Activated naive CD8-positive, alpha-beta T cell treated with anti-CD3 and anti-CD28 coated beads, Interleukin-2, amount 10 ng/mL, durations not matched to agents 7 days and 5 days (primary cell): Measurements from ENCODE around the gene ZFP57. TPM values are rescaled to one million over a fixed set of nuclear protein-coding genes. Genes with fewer than 3 reads are reported as not detected.

Source experiments
- ATAC-seq: fragments of 150-1000 bp; cut with Tn5 transposase; one replicate; pipeline ENCODE4 v1.10.0; 2021; ENCODE audit warnings: low read depth, moderate library complexity
- POLR2A ChIA-PET: fragments of 350-600 bp; sonication (Branson Sonifier 250); formaldehyde crosslinking; loops from one replicate; lab custom pipeline; 2021; ENCODE audit warnings: antibody characterized with exemption; lab: Charles Lee
- DNase-seq: peaks from one replicate; pipeline ENCODE4 v3.0.0; 2021
- H3K27ac Mint-ChIP-seq: one replicate; pipeline ENCODE4 v1.8.0; 2022; ENCODE audit warnings: mild to moderate bottlenecking, mixed read lengths
- H3K27me3 Mint-ChIP-seq: one replicate; pipeline ENCODE4 v1.8.0; 2022; ENCODE audit warnings: mild to moderate bottlenecking, moderate library complexity, mixed read lengths
- H3K36me3 Mint-ChIP-seq: one replicate; pipeline ENCODE4 v1.8.0; 2021; ENCODE audit warnings: mild to moderate bottlenecking, mixed read lengths
- H3K4me1 Mint-ChIP-seq: one replicate; pipeline ENCODE4 v1.8.0; 2021; ENCODE audit warnings: mixed read lengths
- H3K4me3 Mint-ChIP-seq: one replicate; pipeline ENCODE4 v1.8.0; 2022; ENCODE audit warnings: mild to moderate bottlenecking, moderate library complexity, mixed read lengths
- H3K9me3 Mint-ChIP-seq: one replicate; pipeline ENCODE4 v1.8.0; 2021; ENCODE audit warnings: mixed read lengths
- total RNA-seq, 2 experiments: library from RNA; stranded (reverse); gene quantifications; one replicate each; pipeline ENCODE4 v1.2.3, GENCODE V29; 2021

Gene ZFP57
- total RNA-seq, 2 experiments from 2014 or later: 12.3 to 13.5 TPM

DNA sequence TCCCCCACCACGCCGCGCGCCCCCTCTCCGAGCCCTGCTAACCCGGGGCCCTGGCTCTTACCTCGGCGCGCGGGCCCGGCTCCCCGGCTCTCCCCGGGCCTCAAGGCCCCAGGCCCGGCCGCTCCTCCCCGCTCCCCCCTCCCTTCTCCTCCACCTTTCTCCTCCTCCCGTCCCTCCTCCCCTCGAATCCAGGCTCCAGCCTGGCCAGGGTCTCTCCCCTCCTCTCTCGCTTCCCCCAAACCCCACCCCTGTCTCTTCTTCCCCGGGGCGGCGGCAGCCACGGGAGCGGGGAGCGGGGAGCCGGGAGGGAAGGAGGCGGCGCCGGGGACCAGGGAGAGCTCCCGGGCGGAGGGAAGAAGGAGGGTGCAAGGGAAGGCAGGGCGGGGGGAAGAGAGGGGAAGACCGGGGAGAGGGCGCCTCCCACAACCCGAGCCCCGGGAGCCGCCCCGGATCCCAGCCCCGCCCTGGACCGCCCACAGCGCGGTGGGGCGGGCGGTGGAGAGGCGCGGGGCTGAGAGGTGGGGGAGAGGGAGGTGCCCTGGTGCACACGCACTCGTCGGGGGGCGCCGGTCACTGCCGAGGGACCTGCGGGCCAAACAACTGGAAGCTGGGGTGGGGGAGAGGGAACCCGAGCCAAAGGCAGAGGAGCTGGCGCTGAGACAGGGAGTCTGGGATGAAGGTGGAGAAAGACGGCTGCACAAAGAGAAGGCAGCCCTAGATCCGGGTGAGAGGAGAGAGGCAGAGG is 48.0 kb downstream of the ZFP57 start, which contains the start of gene GABBR1:
GABBR1 (minus strand) TSS at position 395 of the 745 bp plus-strand sequence. CDS start 798 bp downstream, outside the sequence.
- H3K36me3 Mint-ChIP-seq: peaks cover 3% of the 10 kb centered on the region
- ATAC-seq (peak; percentile 74), DNase-seq (peak; percentile 78)
- H3K4me1 Mint-ChIP-seq: peaks cover 30% of the 10 kb centered on the region
- peak within 1 kb of the TSS; percentile 85 for H3K4me3 Mint-ChIP-seq
- H3K27me3 Mint-ChIP-seq: peaks cover 45% of the 10 kb centered on the region
- peak within 1 kb of the TSS; percentile 31 for H3K27ac Mint-ChIP-seq
- H3K9me3 Mint-ChIP-seq: no peaks in the 10 kb centered on the region
- POLR2A ChIA-PET: interaction anchor here (0.9 kb wide), 1 partner anchor 17 kb away, joined by 3 read pairs; no protein-coding TSS in a partner anchor

DNA sequence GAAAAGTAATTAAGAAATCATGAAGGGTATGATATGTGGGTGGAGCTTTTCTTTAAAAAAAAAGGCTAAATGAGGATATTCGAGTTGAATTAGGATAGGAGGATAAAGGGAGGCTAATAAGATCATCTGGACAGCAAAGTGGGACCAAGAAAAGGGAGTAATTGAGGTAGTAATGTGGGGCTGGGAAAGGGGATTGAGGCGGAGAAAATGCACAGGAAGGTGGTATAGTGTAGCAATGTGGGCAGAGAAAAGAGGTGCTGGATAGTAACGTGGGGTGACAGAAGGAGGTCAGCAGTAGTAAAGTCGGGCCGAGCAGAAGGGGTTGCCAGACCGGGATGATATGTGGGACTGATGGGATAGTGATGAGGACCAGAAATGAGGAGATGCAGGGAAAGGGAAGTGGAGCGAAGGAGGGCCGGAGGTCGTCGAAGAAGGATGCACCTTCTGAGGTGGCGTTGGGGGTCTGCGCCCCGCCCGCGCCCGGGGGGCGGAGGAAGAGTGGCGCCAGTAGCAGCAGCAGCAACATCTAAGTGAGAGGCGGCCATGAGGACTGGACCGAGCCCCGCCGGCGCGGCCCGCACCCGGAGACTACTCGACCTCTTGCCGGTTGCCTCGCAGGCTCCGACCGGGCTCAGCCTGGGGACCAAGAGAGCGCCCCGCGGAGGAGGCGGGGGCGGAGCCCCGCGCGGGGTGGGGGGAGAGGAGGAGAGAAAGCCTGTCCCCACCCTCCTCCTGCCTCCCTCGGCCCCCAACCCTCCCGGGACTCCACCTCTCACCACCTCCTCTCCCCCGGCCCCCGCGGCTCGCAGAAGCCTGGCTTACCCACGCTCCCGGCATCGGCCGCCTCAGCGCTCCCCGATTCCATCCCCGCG is 48.9 kb downstream of the ZFP57 start:
- DNase-seq: peak; percentile 62
- Mint-ChIP-seq H3K27me3 (peaks cover 46% of the 10 kb centered on the region), H3K4me3 (peak overlapping the region; percentile 85), H3K4me1 (peaks cover 30% of the 10 kb centered on the region), H3K36me3 (peaks cover 3% of the 10 kb centered on the region), H3K9me3 (no peaks in the 10 kb centered on the region), H3K27ac (peak overlapping the region; percentile 31)
- POLR2A ChIA-PET: no interaction called here
- peak; percentile 48 for ATAC-seq

DNA sequence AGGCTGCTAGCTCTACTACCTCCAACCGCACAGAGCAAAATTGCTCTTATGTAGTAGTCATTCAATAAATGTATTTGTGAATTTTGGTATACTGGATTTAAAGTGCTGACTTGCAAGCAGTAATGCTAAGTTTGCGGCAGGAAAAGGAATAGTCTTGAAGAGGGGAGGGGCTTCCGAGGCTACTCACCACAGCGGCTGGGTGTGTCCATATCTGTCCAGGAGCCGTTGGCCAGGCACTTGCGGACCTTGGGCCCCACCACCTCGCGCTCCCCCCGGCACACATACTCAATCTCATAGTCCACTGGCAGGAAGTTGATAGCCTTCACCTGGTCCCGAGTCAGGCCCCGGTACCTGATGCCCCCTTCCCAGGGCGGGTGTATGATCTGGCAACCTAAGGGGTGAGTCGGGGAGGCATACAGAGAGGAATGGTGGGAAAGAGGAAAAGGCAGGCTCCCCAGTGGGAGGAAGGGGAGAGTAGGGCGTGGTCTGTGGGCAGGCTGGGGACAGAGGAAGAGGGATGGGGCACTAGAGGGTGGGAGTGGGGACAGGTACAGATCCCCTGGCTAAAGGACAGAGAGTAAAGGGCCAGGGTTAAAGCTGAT is 49.6 kb downstream of the ZFP57 start:
- DNase-seq (no peak), ATAC-seq (no peak)
- H3K36me3 Mint-ChIP-seq: peaks cover 3% of the 10 kb centered on the region
- H3K4me1 Mint-ChIP-seq: peaks cover 30% of the 10 kb centered on the region
- peak overlapping the region; percentile 5 for H3K27ac Mint-ChIP-seq
- peak overlapping the region; percentile 85 for H3K4me3 Mint-ChIP-seq
- POLR2A ChIA-PET: no interaction called here
- peaks cover 53% of the 10 kb centered on the region for H3K27me3 Mint-ChIP-seq
- no peaks in the 10 kb centered on the region for H3K9me3 Mint-ChIP-seq

DNA sequence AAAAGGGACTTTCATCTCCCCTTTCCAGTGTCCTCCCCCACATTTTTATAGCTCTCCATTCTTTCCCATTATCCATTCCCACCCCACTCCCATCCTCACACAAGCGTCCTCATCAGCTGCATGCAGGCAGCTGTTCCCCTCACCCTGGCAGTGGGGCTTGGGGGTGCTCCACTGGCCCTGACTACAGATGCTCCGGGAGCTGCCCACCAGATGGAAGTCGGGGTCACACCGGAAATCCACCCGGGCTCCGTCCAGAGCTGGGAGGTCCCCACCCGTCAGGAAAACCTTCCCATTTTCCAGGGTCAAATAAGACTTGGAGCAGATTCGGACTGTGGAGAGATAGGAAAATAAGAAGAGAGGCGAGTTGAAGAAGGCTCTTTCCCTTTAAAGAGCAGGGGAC is 50.6 kb downstream of the ZFP57 start:
- POLR2A ChIA-PET: interaction anchor here (1.1 kb wide), 1 partner anchor 9 kb away, joined by 3 read pairs; no protein-coding TSS in a partner anchor
- Mint-ChIP-seq H3K9me3 (no peaks in the 10 kb centered on the region), H3K4me1 (peaks cover 30% of the 10 kb centered on the region), H3K27me3 (peaks cover 57% of the 10 kb centered on the region), H3K4me3 (no peak overlapping the region), H3K36me3 (peaks cover 3% of the 10 kb centered on the region), H3K27ac (no peak overlapping the region)
- ATAC-seq: no peak
- DNase-seq: no peak

DNA sequence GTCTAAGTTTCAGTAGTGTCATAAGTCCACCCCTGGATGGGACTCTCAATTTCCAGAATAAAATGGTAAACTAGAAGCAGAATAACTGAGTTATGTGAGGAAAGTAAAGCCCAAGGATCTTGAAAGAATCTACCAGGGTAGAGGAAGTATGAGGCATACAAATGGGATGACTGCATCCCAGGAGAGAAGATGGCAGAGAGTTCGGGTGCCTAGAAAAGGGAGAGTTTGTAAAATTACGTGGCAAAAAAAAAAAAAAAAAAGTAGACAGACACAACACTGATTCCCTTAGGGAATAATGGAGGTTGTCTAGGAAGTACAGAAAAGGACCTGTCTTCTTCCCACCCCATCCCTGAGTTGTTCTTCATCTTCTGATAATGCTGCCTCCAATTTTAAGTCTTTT is 51.4 kb downstream of the ZFP57 start:
- no peak for DNase-seq
- peaks cover 30% of the 10 kb centered on the region for H3K4me1 Mint-ChIP-seq
- no peaks in the 10 kb centered on the region for H3K9me3 Mint-ChIP-seq
- H3K27ac Mint-ChIP-seq: no peak overlapping the region
- POLR2A ChIA-PET: interaction anchor here (1.1 kb wide), 1 partner anchor 10 kb away, joined by 3 read pairs; no protein-coding TSS in a partner anchor
- ATAC-seq: no peak
- H3K27me3 Mint-ChIP-seq: peaks cover 55% of the 10 kb centered on the region
- H3K4me3 Mint-ChIP-seq: peak overlapping the region; percentile 96
- H3K36me3 Mint-ChIP-seq: peaks cover 3% of the 10 kb centered on the region

DNA sequence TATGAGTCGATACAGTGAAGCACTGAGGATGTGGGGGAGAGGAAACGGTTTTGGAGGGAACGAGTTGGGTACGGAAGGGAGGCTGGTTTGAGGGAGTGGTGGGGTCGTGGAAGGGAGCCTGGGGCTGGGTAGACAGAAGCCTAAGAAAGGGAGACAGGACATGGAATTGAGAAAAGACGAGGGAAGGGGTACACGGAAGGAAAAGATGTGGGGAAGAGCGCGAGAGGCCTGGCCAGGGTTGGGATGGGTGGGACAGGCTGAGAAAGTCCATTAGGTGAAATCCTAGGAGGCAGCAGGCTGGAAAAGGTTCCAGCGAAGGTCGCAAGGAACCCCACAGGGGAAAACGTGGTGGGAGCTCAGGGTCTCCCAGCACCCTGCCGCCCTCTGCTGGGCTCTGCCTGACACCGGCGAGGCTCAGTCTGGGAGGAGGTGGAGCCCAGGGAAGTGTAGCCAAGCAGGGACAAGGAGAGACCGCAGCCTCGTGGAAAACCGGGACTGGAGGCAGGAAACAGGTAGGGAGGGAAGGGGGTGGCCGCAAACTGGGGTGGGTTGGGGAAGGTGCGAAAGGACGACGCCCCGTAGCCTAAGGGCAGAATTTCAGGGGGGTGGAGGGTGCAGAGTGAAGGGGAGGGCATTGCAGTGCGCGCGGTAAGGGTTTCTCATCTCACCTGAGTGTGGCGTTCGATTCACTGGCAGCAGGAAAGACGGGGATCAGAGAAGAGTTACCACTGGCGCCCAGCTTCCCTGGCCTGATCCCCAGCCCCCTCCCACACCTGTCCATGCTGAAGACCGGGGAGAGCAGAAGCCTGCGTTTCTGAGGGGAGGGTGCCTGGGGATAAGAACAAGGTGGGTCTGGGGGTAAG is 52.3 kb downstream of the ZFP57 start:
- ATAC-seq (peak; percentile 48), DNase-seq (peak; percentile 64)
- Mint-ChIP-seq H3K4me3 (peak overlapping the region; percentile 96), H3K4me1 (peaks cover 30% of the 10 kb centered on the region), H3K27me3 (peaks cover 51% of the 10 kb centered on the region), H3K27ac (no peak overlapping the region), H3K9me3 (no peaks in the 10 kb centered on the region), H3K36me3 (peaks cover 3% of the 10 kb centered on the region)
- POLR2A ChIA-PET: no interaction called here

DNA sequence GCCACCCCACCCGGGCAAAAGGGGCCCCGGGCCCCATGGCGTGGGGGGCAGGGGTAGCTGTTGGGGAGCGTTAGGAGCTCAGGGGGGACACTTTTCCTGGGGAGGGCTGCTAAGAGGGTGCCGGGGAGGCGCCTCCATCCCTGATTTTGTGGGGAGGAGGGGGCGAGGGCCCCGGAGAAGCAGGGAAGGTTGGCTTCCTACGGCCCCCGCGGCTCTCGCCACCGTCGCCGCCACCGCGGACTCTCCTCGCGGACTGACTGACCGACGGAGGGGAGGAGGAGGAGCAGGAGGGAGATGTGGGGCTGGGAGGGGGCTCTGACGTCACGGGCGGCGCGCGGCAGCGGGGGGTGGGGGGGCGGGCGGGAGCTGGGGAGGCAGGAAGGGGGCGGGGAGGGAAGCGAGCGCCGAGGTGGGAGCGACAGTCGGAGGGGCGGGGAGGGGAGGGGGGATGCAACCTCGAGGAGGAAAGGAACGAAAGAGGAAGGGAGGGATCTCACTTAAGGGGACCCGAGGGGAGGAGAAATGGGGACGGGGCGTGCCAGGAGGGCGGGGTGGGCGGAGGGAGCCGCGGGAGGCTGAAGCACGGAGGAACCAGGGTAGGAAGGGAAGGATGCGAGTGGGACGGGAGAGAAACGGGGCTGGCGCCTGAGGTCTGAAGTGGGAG is 53.1 kb downstream of the ZFP57 start:
- Mint-ChIP-seq H3K27ac (no peak overlapping the region), H3K36me3 (peaks cover 3% of the 10 kb centered on the region), H3K27me3 (peaks cover 45% of the 10 kb centered on the region), H3K4me1 (peaks cover 26% of the 10 kb centered on the region), H3K9me3 (no peaks in the 10 kb centered on the region), H3K4me3 (peak overlapping the region; percentile 96)
- ATAC-seq (peak; percentile 2), DNase-seq (peak; percentile 49)
- POLR2A ChIA-PET: no interaction called here

DNA sequence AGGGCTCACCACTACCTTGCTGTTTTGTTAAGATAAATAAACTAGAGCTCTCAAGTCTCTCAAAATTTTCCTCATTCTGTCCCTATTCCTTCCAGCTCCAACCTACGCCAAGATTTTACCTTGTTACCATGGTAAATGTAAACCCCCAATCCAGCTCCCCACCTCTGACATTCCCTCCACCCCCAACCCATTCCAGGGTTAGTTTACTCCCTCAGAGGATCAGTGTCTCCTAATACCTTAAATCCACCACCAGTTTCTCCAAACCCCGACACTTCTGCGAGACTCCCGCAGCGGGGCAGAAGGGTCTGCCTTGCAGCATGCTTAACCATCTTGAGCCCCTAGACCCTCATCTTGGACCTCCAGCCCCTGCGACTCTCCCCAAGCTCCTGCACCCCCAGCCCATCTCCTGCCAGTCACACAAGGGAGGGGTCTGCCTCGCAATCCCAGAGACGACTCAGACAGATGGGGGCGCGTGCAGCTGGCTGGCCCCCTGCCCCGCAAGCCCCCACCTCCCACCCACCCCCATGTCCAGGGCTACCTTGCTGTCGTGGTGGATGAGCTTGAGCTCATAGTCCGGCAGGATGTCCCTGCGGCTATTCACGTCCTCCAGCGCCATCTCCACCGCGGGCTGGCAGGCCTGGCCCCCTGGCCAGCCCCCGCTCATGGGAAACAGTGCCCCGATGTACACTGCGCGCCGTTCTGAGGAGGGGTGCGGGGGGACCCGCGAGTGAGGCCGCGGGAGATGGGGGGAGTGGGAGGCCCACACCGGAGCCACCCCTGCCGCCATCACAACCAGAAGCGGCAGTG is 53.8 kb downstream of the ZFP57 start:
- H3K36me3 Mint-ChIP-seq: peaks cover 3% of the 10 kb centered on the region
- DNase-seq: no peak
- no peak for ATAC-seq
- H3K27ac Mint-ChIP-seq: no peak overlapping the region
- peak overlapping the region; percentile 7 for H3K4me3 Mint-ChIP-seq
- H3K4me1 Mint-ChIP-seq: peaks cover 26% of the 10 kb centered on the region
- POLR2A ChIA-PET: interaction anchor here (1.2 kb wide), 1 partner anchor 22 kb away, joined by 4 read pairs; no protein-coding TSS in a partner anchor
- H3K9me3 Mint-ChIP-seq: no peaks in the 10 kb centered on the region
- H3K27me3 Mint-ChIP-seq: peaks cover 45% of the 10 kb centered on the region

DNA sequence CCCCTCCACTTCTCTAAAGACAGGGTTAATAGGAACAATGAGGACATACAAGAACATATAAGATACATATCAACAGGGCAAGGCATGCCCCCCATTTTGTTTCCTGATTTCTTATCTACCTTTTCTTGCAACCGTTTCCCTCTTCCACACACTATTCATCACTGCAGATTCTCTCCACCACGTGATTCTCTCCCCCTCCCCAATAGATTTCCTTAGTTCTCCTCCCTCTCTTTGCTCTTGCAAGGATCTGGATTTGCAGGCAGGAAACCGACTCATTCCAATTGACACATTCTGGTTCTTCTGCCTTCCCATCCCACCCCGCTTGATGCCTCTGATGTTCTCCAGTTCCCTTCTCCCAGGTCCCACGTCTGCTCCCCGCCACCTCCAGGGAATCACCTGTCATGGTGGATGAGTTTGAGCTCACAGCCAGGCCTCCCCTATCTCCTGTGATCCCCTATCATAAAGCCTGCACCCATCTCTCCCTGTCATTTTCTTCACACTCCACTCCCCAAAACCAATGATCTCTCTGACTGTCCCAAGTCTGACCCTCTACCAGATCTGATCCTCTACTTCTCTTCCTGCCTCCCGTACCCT is 55.5 kb downstream of the ZFP57 start:
- Mint-ChIP-seq H3K9me3 (no peaks in the 10 kb centered on the region), H3K27me3 (peaks cover 30% of the 10 kb centered on the region), H3K36me3 (peaks cover 2% of the 10 kb centered on the region), H3K4me3 (no peak overlapping the region), H3K4me1 (peaks cover 14% of the 10 kb centered on the region), H3K27ac (no peak overlapping the region)
- DNase-seq: no peak
- ATAC-seq: no peak
- POLR2A ChIA-PET: no interaction called here

DNA sequence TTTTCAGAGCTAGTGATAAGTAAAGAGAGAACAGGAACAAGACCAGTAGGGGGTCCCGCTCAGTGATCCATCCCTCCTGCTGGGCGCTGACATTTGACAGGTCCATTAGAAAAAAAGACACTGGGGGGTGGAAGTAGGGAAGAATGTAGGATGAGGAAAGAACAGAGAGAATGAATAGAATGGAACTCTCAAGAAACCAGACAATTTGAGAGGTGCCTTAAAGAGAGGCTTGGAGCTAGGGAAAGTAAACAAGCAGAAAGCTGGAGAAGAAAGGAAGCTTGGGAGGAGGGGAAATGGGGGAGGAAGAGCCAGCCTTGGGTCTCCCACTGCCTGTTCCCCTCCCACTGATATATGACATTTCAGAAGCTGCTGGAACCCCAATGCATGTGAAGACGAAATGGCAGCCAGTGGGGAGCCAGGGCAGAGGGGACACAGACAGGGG is 56.4 kb downstream of the ZFP57 start:
- Mint-ChIP-seq H3K4me1 (peaks cover 10% of the 10 kb centered on the region), H3K27ac (no peak overlapping the region), H3K27me3 (peaks cover 26% of the 10 kb centered on the region), H3K4me3 (no peak overlapping the region), H3K9me3 (no peaks in the 10 kb centered on the region), H3K36me3 (peaks cover 1% of the 10 kb centered on the region)
- ATAC-seq (no peak), DNase-seq (no peak)
- POLR2A ChIA-PET: no interaction called here
